ENCODE data around the gene FOXD4L5.
"Not testable (repeated sequence)": the region's sequence is repeated elsewhere in the genome, so short reads cannot be mapped to it uniquely, and the experiment has no call there.

The FOXD4L5 gene

DNA sequence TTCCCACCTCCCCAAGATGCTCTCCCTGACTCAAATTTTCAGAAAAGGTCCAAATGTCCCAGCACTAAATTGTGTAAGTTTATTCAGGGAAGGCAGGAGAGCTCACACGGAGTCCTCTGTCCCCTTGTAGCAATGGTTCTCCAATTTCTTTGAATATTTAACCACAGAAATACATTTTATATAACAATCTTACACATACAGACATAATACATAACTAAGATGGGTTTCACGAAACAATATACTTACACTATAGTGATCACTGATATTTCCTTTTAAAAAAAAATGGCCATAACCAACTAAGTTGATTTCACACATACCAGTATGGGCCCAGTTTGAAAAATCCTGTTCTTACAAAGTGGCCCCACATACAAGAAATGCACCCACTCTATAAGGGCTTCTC is at the start of gene FOXD4L5:
Gene FOXD4L5 (minus strand): TSS at position 101 of the 400 bp plus-strand sequence. CDS start 832 bp downstream, outside the sequence.
- DNase-seq, result not testable (repeated sequence)

DNA sequence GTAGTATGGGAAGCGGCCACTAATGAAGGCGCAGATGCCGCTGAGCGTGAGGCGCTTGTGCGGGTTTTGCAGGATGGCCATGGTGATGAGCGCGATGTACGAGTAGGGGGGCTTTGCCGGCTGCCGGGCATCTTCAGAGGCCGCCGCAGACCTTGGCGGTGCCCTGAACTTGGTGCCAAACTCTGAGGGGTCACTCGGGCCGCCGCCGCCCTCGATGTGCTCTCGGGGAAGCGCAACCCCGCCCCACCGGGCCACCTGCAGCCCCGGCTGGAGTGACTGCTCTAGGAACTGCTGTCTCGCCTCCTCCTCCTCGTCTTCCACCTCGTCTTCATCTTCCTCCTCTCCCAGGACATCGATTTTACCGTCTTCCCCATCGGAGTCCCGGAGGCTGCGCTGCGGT is 1.1 kb downstream of the FOXD4L5 start:
- DNase-seq, result peak; percentile 4

DNA sequence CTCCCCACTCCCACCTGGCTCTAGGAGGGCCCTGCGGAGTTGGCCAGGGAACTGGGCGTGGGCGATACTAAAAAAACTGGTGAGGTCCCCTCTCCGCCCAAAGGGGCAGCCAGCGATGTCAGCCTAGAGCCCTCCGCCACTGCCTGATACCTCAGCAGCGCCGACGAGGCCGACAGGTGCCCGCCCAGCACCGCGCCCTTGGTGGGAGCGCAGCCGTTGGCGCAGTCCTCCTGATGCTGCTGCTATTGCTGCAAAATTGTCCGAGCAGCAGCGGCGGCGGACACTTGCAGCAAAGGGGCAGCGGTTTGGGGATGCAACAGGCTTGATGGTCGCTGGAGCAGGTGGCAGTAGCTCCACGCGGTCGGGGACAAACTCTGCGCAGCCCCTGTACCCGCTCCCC is 2.0 kb downstream of the FOXD4L5 start:
- not testable (repeated sequence) for DNase-seq
